Lower lobe of right lung (tissue), 2 donors: ENCODE measurements around the gene ITGB8. TPM values are rescaled to one million over a fixed set of nuclear protein-coding genes. Genes with fewer than 3 reads are reported as not detected.
A peak's percentile ranks its signal among the peaks of the same experiment; 100 is the strongest.

Source experiments
- ATAC-seq, 2 donors: fragments of 200-7000 bp; cut with Tn5 transposase; one replicate each; pipeline ENCODE4 v1.9.1; 2020 to 2022; ENCODE audit warnings: mild to moderate bottlenecking in 2 of 2, moderate library complexity in 2 of 2
- DNase-seq: peaks from one replicate; pipeline ENCODE4 v3.0.0-alpha.2; 2020
- H3K27ac ChIP-seq: fragments of 200-600 bp; one replicate; pipeline ENCODE4 v1.8.0; 2022
- H3K27me3 ChIP-seq: fragments of 200-600 bp; one replicate; pipeline ENCODE4 v1.8.0; 2022; ENCODE audit warnings: low read depth
- H3K36me3 ChIP-seq: fragments of 200-600 bp; one replicate; pipeline ENCODE4 v1.8.0; 2022; ENCODE audit warnings: mild to moderate bottlenecking
- H3K4me1 ChIP-seq: fragments of 200-600 bp; one replicate; pipeline ENCODE4 v1.8.0; 2022
- H3K4me3 ChIP-seq: fragments of 200-600 bp; one replicate; pipeline ENCODE4 v1.8.0; 2022; ENCODE audit warnings: mild to moderate bottlenecking
- H3K9me3 ChIP-seq: fragments of 200-600 bp; one replicate; pipeline ENCODE4 v1.8.0; 2022
- intact Hi-C: fragments of 100-400 bp; cut with DNase I; formaldehyde crosslinking; loops from one replicate; pipeline ENCODE4 v1.11.0; 2022
- long read RNA-seq: library from polyadenylated mRNA; unstranded; transcript quantifications from one replicate; pipeline ENCODE4 v2.0.0, GENCODE V29; 2021
- total RNA-seq: library from RNA; stranded (reverse); fragmentation: NEBNext Ultra II Directional; extraction: Animal tissue kit (Norgen Biotek cat#: 25700); gene quantifications from one replicate; pipeline ENCODE4 v1.2.1, GENCODE V29; 2021
- TF ChIP-seq, protein P1 (sequence below): fragments of 200-600 bp; IDR thresholded peaks from one replicate; pipeline ENCODE4 v1.8.0; 2022; ENCODE audit warnings: antibody characterized with exemption, mild to moderate bottlenecking
- donor health status: DM: no; HTN: yes; CAD: no; lungs with severe emphysema.

The ITGB8 gene
- total RNA-seq: 8.0 TPM
- long read RNA-seq, full-length matches to known transcripts: 1 of 4 reads
- long read RNA-seq, partial matches to known transcripts: 1 of 4 reads
- long read RNA-seq, other reads (novel, unspliced or antisense): 2 of 4 reads

DNA sequence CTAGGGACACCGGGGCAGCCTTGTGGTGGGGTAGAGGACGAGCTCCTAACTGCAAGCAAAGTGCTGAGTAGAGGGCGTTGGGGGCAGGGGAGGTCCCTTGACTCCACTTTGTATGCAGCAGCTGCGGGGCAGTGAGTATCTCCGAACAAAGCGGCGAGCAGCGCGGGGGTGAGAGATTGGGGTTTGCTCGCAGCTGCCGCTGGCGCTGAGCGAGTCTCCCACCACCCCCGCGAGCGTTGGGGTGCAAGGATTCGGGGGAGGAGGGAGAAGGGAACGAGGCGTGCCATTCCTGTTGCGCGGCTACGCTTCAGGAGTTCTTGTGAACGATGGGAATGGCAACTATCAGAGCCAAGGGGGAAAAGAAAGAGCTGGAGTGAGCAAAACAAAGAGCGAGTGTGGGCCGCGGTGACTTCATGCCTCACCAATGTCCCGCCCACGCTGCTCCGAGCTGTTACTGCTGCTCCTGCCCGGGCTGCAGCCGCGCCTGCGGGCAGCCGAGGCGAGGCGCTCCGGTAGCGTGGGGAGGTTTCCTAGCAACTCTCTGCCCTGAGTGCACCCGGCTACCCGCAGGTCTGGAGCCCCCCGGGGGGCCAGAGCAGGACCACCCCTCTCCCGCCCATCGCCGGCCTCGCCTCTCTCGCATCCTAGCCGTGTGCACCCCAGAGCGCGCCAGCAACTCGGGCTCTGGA, at the start of gene ITGB8:
TSS of gene ITGB8 (plus strand) at position 662 of the 689 bp plus-strand sequence. CDS start 907 bp downstream, outside the sequence.
- ATAC-seq (peak; percentile 94 to 95), DNase-seq (peak; percentile 93)
- Histone ChIP-seq H3K27ac (peak within 1 kb of the TSS; percentile 86), H3K4me3 (peak within 1 kb of the TSS; percentile 69), H3K9me3 (no peaks in the 10 kb centered on the region), H3K27me3 (peaks cover 8% of the 10 kb centered on the region), H3K36me3 (no peaks in the 10 kb centered on the region), H3K4me1 (peaks cover 18% of the 10 kb centered on the region)
- intact Hi-C loops: no loop called here
- TF ChIP-seq, protein P1, sequence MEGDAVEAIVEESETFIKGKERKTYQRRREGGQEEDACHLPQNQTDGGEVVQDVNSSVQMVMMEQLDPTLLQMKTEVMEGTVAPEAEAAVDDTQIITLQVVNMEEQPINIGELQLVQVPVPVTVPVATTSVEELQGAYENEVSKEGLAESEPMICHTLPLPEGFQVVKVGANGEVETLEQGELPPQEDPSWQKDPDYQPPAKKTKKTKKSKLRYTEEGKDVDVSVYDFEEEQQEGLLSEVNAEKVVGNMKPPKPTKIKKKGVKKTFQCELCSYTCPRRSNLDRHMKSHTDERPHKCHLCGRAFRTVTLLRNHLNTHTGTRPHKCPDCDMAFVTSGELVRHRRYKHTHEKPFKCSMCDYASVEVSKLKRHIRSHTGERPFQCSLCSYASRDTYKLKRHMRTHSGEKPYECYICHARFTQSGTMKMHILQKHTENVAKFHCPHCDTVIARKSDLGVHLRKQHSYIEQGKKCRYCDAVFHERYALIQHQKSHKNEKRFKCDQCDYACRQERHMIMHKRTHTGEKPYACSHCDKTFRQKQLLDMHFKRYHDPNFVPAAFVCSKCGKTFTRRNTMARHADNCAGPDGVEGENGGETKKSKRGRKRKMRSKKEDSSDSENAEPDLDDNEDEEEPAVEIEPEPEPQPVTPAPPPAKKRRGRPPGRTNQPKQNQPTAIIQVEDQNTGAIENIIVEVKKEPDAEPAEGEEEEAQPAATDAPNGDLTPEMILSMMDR: no peak

DNA sequence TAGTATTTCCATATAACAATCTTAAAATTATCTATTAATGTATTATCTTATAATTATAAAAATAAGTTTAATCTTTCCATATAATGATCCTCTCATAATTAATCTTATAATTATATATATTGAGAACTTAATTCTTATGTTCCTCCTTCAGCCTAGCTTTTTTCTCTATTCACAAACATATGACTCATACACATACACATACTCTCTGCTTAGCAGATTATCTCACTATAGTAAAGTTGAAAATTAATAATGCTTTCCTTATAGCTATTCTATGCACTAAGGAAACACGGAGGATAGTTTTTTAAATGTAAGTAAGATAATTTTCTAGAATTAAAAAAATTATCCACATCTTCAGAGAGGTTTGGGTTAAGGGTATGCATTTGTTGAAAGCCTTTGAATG, 47.7 kb upstream of the ITGB8 start:
- TF ChIP-seq, protein P1: no peak
- DNase-seq (no peak), ATAC-seq (no peak)
- H3K4me1 ChIP-seq: no peaks in the 10 kb centered on the region
- intact Hi-C loops: no loop called here
- H3K27me3 ChIP-seq: no peaks in the 10 kb centered on the region
- H3K4me3 ChIP-seq: no peak overlapping the region
- no peak overlapping the region for H3K27ac ChIP-seq
- H3K36me3 ChIP-seq: no peaks in the 10 kb centered on the region
- no peaks in the 10 kb centered on the region for H3K9me3 ChIP-seq

DNA sequence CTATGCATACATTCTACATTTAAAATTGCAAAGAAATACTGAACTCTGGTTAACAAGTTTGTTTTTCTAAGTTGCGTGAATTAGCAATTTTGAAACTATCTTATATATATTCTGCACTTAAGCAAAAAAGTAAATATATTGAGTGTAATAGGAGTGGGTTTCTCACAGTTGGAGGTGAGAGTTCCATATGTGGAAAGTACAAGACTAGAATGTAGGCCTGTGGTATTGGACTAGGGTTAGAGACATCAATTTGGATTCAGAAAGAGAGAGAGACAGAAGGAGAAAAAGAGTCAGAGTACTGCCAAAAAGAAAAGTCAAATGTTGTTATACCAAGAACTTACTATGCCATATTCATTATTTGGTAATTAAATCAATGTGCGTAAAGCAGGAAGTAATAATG, 47.3 kb upstream of the ITGB8 start:
- Histone ChIP-seq H3K36me3 (no peaks in the 10 kb centered on the region), H3K4me1 (no peaks in the 10 kb centered on the region), H3K27ac (no peak overlapping the region), H3K4me3 (no peak overlapping the region), H3K27me3 (no peaks in the 10 kb centered on the region), H3K9me3 (no peaks in the 10 kb centered on the region)
- DNase-seq (no peak), ATAC-seq (no peak)
- intact Hi-C loops: no loop called here
- TF ChIP-seq, protein P1: no peak

DNA sequence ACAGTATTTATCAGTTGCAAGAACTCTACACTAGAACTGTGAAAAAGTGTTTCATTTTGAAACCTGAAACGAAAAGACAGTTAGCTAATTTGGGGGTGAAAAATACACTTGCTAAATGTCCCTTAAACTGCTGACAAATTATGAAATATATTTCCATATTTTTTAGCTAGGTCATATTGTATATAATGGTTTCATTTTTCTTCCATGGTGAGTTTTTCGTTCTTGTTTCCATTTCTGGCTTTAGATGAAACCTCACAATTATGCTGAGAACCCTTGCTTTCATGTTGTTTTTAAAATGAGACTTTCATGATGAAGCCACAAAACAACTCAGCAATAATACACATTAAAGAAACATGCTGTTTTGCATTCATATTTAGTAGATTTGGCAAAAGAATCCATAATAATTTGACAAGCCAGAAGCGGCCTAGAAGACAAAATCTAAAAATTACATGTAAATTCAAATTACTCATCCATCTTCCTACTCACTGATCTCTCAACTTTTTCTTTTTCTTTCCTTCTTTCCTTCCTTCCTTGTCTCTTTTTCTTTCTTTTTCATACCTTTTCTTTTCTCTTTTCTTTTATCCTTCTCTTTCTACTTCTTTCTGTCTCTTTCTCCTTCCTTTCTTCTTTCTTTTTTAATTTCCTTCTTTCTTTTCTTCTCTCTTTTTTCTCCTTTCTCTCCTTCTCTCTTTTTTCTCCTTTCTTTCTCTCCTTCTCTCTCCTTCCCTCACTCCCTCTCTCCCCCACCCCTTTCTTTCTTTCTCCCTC, 46.5 kb upstream of the ITGB8 start:
- no peak for DNase-seq
- H3K4me1 ChIP-seq: no peaks in the 10 kb centered on the region
- ATAC-seq: no peak
- no peaks in the 10 kb centered on the region for H3K27me3 ChIP-seq
- no peak overlapping the region for H3K27ac ChIP-seq
- H3K4me3 ChIP-seq: no peak overlapping the region
- TF ChIP-seq, protein P1: no peak
- no peaks in the 10 kb centered on the region for H3K36me3 ChIP-seq
- intact Hi-C loops: no loop called here
- H3K9me3 ChIP-seq: no peaks in the 10 kb centered on the region

DNA sequence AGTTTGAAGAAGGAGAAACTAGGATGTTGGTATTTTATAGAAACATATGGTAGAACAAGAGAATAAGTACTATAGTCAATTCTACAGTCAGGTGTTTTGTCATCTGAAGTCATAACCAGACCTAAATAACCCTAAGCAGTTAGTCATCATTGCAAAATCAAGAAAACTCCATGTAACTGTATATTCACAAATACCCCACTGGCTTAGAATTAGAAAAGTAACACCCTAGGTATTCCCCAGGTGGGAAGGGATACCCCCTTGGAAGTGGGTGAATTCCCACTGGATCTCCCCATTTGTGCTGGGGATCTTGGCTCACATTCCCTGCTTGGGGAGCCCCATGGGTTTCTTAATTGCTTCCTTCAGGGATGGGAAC, 45.9 kb upstream of the ITGB8 start:
- intact Hi-C loops: no loop called here
- TF ChIP-seq, protein P1: no peak
- no peak overlapping the region for H3K27ac ChIP-seq

More for the DNA sequence above, 45.9 kb upstream of the ITGB8 start:
- Histone ChIP-seq H3K9me3 (no peaks in the 10 kb centered on the region), H3K4me1 (no peaks in the 10 kb centered on the region), H3K27me3 (no peaks in the 10 kb centered on the region), H3K4me3 (no peak overlapping the region), H3K36me3 (no peaks in the 10 kb centered on the region)
- DNase-seq (no peak), ATAC-seq (no peak)
